Testis (tissue), 2 donors: ENCODE measurements around the gene TBX2.

Experiments used
- POLR2A ChIP-seq: fragments of 450-650 bp; IDR thresholded peaks from one replicate; pipeline ENCODE4 v1.6.1; 2017; ENCODE audit warnings: antibody characterized with exemption, mild to moderate bottlenecking, moderate library complexity
- TF ChIP-seq, protein P1 (sequence below), 3 experiments: fragments of 450-650 bp in 2 of 3; fragments of 200-600 bp in 1 of 3; sonication (generic) in 1 of 3; IDR thresholded peaks; one replicate each; pipeline ENCODE4 v1.5.1; 2016 to 2019; ENCODE audit warnings: antibody characterized with exemption in 3 of 3, mild to moderate bottlenecking in 2 of 3, moderate library complexity in 1 of 3

DNA sequence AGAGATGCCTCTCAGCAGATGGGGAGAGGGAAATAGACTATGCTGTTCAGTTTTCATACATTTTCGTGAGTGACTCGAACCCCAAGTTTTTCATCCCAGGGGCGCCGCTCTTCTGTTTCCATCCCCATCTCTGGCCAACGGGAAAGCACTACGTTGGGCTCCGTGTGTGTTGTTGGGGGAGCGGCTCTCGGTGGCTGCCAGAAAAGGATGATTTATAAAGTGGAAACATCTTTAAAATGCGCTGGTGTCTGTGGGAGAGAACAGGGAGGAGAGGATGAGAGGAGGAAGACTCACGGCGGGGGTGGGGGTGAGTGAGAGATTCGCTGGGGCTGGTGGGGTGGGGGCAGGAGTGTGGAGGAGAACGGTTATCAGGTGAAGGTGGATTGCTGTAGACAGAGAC, 58.4 kb downstream of the TBX2 start:
- TF ChIP-seq POLR2A: no peak
- TF ChIP-seq, protein P1, sequence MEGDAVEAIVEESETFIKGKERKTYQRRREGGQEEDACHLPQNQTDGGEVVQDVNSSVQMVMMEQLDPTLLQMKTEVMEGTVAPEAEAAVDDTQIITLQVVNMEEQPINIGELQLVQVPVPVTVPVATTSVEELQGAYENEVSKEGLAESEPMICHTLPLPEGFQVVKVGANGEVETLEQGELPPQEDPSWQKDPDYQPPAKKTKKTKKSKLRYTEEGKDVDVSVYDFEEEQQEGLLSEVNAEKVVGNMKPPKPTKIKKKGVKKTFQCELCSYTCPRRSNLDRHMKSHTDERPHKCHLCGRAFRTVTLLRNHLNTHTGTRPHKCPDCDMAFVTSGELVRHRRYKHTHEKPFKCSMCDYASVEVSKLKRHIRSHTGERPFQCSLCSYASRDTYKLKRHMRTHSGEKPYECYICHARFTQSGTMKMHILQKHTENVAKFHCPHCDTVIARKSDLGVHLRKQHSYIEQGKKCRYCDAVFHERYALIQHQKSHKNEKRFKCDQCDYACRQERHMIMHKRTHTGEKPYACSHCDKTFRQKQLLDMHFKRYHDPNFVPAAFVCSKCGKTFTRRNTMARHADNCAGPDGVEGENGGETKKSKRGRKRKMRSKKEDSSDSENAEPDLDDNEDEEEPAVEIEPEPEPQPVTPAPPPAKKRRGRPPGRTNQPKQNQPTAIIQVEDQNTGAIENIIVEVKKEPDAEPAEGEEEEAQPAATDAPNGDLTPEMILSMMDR (IDR thresholded peaks at IDR 0.05): no peak
